HG02981 (cell line): Measurements from ENCODE around the gene CSTF3.
A peak's percentile ranks its signal among the peaks of the same experiment; 100 is the strongest.
"Not testable (repeated sequence)": the region's sequence is repeated elsewhere in the genome, so short reads cannot be mapped to it uniquely, and the experiment has no call there.

Experiments used
- ATAC-seq: cut with Tn5 transposase; IDR thresholded peaks from one replicate; pipeline ENCODE4 v1.9.1; 2021; ENCODE audit warnings: mild to moderate bottlenecking, moderate library complexity; ENCODE audit not compliant: unreplicated experiment

The CSTF3 gene

DNA sequence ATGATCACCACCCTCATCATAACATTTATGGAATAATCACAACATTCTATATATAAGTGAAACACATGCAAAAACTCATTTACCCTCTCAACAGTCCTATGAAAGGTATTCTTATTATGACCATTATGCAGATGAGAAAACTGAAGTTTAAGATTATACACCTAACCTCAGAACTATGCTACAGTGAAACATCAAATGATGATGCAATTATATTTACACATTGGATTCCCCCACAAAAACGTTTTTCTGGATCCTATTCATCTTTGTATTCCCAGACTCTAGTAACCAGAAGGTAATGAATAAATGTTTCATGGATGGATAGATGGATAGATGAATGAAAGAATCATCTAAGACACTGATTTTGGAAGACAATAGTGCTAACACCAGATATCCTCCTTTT is 67.1 kb downstream of the CSTF3 start:
- no peak for ATAC-seq

DNA sequence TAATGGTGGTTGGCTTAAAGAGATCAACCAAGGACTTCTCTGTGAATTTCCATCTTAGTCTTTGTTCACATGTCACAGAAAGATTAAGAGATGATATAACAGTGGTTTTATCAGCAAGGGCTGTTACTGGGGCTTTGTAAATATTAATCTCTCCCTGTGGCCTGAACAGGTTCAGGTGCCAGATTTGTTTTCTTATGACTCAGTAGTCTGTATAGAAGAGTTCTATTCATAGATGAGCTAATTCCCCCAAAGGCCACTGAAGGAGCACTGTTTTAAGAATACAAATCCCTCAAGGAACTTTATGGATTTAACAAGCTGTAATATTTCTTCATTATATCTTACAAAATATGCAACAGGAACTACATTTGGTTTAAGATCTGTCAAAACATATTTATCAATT is 71.5 kb downstream of the CSTF3 start:
- no peak for ATAC-seq

DNA sequence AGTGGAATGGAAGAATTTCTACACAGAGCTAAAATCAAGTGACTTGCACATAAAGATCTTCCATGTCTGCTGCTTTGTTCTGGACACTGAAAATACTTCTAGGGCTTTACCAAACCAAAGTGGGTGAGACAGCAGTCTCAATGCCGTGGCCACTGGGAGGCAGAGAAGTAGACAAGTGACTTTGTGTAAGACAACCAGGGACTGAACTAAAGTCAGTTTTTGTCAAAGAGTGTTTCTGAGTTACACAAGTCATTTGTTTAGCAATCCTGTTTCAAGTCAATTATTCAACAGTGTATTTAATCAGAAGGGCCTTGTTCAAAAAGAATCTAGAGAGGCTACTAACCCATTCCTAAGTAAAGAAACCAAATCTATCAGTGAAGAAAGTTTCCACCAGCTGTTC is 75.3 kb downstream of the CSTF3 start:
- ATAC-seq = no peak

DNA sequence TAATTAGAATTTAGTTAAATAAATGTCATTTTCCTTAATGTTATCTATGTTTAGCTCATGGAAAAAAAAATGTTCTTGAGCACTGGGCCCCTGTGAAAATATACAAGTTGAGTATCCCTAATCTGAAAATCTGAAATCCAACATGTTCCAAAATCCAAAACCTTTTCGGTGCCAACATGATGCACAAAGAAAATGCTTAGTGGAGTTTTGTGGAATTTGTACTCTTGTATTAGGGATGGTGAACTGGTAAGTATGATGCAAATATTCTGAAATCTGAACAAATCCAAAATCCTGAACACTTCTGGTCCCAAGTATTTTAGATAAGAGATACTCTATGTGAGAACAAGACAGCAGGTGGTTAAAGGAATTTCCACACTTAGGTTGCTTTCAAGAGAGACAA is 77.4 kb downstream of the CSTF3 start:
- ATAC-seq = no peak

DNA sequence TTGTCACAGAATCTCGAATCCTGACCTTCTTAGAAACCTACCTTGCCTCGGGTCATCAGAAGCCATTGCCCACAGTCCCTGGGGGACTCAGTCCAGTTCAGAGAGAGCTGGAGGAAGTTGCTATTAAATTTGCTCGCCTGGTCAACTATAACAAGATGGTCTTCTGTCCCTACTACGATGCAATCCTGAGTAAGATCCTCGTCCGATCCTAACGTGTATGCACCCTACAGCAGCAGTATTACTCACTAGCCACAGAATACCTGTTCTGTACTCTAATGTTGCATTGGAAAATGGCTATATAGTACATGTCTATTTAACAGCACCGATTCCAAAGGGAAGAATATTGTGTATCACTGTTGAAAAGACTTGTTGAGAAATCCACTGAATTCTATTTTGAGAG is 88.8 kb downstream of the CSTF3 start:
- no peak for ATAC-seq

DNA sequence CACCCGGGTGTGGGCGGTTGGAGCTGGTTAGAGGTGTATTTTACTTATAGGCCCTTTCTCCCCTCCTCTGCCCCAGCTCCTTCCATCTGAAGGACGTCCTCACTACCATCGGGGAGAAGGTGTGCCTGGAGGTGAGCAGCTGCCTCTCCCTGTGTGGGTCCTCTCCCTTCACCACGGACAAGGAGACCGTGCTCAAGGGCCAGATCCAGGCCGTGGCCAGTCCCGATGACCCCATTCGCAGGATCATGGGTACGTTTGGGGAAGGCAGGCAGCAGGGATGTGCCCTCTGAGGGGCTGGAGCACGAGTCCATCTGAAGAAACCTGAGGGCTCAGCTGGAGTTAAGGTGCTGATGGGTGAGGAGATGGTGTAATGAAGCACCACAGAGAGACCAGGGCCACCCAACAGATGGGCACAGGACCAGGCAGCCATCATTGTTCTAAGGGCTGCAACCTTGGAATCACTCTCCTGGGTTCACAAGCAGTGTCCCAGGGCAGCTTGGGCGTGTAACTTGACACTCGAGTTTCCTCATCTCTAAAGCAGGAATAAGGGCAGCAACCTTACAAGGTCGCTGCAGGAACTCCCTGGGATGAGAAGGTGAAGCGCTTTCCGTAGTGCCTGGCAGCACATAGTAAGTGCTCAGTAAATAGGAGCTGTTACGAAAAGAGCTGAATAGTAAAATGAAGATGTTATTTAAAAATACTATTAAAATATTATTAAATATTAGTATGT is 92.5 kb downstream of the CSTF3 start:
- ATAC-seq = no peak

DNA sequence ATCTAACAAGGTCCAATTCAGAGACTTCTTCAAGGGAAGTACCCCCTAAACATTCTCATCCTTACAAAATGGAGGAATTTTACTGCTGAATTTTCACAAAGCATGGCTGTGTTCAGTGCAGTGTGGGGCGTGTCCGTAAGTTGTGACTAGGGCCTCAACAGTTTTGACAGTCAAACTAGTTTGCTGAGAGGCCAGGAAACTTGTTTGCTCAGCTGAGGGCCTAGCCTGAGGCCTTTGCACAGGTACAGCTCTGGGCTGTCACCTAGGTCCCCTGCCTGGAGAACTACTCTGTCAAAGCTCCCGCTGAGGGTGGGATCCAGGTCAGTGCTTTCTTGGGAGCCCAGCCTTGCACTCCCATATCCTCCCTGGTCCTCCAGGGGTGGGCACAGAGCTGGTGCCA is 94.0 kb downstream of the CSTF3 start:
- ATAC-seq = no peak

DNA sequence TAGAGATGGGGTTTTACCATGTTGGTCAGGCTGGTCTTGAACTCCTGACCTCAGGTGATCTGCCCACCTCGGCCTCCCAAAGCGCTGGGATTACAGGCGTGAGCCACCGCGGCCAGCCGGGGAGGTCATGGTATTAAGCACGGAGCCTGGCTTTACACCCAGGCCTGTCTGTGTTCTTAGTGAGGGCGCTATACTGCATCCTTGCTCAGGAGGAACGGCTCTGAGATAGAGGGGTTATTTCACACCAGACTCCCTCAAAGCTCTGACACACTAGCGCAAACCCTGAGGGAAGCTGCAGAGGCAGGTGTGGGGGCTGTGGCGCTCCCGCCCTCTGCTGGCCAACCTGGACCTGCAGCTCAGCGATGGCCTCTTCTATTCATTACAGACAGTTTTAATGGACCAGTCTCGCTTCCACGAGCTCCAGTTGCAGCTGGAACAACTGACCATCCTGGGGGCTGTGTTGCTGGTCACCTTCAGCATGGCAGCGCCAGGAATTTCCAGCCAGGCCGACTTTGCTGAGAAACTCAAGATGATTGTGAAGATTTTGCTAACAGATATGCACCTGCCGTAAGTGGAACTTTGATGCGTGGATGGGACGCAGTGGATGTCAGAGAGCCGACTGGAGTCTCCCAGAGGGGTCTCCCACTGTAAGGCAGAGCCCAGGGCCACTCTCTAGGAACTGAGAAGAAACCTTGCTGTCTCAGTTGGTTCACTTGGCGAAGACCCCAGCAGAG is 95.7 kb downstream of the CSTF3 start:
- peak; percentile 51 for ATAC-seq

DNA sequence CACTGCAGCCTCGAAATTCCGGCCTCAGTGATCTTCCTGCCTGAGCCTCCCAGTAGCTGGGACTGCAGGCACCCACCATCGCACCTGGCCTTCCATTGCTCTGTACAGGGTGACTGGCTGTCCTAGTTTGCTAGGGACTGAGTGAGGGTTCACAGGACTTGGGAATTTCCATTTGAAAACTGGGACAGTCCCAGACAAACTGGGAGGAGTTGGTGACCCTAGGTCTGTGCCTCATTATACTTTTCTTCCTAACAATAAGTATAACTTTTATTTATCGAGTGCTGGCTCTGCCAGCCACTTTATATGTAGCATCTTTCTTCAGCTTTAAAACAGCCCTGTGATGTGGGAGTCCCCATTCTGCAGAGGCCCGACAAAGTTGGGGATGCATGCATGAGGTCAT is 96.4 kb downstream of the CSTF3 start:
- ATAC-seq = no peak

DNA sequence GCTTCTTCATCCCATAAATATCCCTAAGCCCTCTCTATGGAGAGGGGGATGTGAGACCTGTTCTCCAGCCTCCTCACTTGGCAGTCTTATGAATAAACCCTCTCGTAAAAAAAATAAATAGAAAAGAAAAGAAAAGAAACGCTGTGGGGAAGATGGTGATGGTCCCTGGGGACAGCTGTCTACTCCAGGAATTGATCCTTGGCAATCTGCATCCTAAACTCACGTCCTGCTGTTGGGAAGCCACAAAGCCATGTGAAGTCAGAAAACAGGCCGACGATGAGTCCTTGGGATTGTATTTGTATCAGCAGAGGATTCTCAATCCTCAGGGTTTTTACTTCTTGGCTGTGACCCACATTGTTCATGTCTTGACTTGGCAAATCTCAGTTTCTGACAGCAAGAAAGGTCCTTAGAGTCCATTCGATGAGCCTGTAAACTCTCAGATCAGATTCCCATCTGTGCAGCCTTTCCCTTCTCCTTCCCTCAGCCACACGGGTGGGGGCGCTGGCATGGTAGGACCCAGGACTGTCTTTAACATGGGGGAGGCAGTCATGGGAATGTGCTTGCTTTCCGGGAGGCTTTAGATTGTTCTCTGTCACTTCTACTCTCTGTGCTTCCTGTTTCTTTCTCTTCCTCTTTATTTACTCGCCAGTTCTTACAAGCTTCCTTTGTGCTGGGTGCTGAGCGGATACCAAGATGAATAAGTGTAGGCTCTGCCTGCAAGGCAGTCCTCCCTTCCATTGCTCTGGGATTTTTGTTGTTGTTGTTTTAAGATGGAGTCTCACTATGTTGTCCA is 97.1 kb downstream of the CSTF3 start:
- ATAC-seq = no peak

DNA sequence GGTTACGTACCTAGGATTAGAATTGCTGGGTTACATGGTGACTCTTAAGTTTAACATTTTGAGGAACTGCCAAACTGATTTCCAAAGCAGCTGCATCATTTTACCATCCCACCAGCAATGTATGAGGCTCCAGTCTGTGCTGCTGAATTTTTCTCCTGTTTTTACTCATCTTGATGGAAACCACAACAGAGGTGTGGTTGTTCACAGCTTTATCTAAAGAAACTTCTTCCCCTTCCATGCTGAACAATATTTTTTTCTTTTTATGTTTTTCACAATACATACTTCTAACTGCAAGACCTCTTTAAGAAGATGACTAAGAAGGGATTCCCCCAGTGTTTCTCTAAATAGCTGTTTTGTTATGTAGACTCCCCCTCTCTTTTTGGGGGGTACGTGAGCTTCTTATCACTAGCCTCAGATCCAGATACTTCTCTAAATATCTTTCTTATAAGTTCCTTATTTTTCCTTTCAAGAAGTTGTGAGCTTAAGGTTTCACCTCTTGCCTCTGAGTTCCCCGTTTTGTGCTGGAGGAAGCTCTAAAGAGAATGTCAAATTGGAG is 97.9 kb downstream of the CSTF3 start:
- peak; percentile 32 for ATAC-seq

DNA sequence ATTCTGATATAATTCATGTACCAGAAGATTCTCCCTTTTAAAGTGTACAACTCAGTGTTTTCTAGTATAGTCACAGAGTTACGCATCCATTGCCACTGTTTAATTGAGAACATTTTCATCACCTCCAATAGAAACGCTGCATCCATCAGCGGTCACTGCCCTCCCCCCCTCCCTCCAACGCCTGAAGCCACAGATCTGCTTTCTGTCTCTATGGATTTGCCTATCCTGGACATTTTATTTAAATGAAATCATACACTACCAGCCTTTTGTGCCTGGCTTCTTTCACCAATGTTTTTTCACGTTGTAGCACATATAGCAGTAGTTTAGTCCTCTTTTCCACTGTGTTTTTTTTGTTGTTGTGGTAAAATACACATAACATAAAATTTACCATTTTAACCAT is 99.1 kb downstream of the CSTF3 start:
- ATAC-seq = no peak

DNA sequence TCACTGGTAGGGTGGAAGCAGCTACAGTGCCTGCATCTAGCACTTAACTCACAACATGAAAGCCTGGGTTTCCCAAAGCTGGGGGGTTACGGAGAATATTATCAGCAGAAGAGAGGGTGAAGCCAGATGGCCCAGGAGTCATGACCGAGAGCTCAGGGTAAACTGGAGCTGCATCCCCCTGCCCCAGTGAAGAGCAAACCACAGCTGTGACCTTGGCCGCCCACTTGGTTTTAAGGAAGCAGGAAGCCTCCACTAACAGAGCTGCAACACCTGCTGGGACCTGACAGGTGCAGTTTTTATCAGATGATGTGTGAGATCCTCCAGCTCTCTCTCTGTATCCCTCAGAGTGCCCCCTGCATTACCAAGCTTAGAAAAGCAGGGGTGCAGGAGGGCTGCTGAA is 101.0 kb downstream of the CSTF3 start:
- ATAC-seq = no peak

DNA sequence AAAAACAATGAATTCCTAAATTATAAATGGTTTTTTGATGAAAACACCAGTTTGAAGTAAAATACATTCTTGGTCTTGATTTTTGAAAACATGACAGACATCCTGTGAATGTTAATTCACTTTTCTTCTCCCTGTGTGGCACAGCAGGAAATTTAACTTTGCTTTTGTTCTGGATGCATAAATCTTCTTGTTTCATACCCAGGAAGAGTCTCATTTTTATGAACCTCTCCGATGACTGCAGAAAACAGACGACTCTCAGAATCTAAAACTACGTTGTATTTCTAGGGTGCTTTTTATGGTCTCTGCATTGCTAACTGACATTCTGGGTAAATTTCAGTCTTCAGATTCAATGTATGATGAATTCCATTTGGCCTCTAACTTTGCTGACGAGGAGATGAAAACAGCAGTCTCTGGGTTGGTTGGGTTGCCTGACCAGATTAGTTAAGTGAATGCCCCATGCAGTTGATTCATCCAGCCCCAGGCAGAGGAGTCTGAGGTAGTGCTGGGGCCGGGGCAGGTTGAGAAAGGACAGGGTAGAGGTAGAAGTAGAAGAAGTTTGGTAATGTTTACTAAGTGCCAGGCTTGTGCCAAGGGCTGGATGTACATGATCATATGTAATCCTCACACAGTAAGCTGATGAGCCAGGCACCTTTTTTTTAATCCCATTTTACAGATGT is 101.8 kb downstream of the CSTF3 start:
- ATAC-seq = no peak

DNA sequence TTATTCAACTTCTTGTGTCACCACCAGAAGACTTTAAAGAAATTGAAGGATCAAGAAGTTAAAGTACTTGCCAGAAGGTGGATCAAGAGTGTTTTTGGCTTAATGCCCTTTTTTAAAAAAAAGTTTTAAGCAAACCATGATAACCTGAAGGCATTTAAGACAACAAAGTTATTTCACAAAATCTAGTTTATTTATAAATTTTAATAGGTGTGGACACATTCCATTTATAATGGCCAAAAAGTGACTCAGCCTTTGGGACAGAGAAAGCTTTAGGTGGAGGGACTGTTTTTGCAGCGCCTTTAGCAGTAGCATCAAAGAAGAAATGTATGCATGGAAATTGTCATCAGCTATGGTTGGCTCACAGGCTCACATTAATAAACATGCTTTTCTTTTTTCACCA is 104.0 kb downstream of the CSTF3 start:
- no peak for ATAC-seq

DNA sequence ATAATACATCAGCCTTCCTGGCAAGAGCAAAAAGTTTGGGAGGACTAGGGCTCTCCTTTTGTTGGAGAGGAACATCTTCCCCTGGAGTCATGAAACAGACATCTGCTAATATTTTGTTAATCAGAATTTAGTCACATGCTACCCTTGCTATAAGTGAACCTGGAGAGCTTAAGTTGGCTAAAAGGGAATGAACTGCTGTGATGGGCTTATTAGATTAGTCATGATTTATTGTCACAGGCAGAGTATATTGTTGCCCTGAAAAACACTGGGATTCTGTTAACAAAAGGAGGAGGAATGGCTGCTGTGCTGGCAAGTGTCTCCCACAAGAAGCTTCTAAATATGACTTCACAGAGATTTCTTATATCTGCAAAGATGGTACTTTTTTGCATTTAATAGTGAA is 105.9 kb downstream of the CSTF3 start:
- no peak for ATAC-seq

DNA sequence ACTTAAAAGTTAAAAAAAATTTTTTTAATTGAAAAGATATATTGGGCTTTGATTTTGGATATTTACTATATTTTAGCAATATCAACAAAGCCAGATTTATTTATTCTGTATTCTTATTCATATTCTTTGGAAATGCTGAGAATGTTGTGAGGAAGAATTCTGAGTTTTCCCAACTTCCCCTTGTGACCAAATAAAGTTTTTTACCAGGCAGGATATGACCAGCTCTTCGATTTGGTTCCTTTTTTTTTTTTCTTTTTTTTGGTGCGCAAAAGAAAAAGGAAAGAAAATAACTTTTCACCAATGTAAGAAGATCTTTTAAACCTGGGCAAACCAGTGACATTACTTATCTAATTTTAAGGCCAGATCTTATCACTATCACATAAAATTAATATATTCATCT is 109.0 kb downstream of the CSTF3 start:
- no peak for ATAC-seq

DNA sequence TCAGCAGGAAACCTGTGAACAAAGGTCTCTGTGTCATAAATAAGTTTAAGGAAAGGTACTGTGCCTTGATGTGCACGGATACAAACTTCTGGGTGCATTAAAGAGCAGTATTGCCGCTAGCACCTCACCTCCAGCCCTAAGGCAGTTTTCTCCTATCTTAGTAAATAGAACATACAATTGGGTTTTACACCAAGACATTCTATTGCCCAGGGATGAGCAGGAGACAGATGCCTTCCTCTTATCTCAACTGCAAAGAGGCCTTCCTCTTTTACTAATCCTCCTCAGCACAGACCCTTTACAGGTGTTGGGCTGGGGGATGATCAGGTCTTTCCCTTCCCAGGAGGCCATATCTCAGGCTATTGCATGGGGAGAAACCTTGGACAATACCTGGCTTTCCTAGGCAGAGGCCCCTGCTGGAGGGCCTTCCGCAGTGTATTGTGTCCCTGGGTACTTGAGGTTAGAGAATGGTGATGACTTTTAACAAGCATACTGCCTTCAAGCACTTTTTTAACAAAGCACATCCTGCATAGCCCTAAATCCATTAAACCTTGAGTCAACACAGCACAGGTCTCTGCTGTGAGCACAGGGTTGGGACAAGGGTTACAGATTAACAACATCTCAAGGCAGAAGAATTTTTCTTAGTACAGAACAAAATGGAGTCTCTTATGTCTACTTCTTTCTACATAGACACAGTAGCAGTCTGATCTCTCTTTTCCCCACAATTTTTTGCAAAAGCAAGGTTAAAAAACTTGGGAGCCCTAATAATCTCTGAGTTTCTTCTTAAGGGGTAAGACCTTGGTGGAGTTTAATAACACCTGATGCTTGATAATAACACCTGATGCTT is 111.5 kb downstream of the CSTF3 start:
- not testable (repeated sequence) for ATAC-seq

DNA sequence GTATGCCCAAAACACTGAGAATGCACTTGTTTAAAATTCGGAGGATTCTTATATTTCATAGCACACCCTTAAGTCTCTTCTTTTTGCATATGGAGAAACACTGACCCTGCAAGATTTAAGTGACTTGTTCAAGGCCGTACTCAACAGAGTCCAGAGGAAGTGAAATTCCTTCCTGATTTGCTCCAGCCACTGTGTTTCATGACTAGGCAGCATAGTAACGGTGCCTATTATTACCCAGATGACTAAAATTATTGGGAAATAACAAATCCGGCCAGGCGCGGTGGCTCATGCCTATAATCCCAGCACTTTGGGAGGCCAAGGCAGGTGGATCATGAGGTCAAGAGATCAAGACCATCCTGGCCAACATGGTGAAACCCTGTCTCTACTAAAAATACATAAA is 112.6 kb downstream of the CSTF3 start:
- ATAC-seq = not testable (repeated sequence)
